WTC11 (cell line): ENCODE measurements around the gene PRUNE2. TPM values are rescaled to one million over a fixed set of nuclear protein-coding genes. Genes with fewer than 3 reads are reported as not detected.

Source experiments
- ATAC-seq: fragments of 200-7000 bp; cut with Tn5 transposase; 2 replicates; pipeline ENCODE4 v1.10.0; 2021; ENCODE audit warnings: mild to moderate bottlenecking, moderate library complexity
- CTCF ChIA-PET: fragments of 300-600 bp; sonication (Branson Sonifier 250); formaldehyde crosslinking; loops from one replicate; lab custom pipeline; 2021; ENCODE audit warnings: antibody characterized with exemption; lab: Charles Lee
- POLR2A ChIA-PET: fragments of 350-600 bp; sonication (Branson Sonifier 250); formaldehyde crosslinking; loops from one replicate; lab custom pipeline; 2021; ENCODE audit warnings: antibody characterized with exemption; lab: Charles Lee
- DNase-seq: peaks from one replicate; pipeline ENCODE4 v3.0.0; 2021; ENCODE audit warnings: low spot score
- H3K27ac Mint-ChIP-seq: 2 replicates; pipeline ENCODE4 v1.8.0; 2021; ENCODE audit warnings: mixed read lengths
- H3K27me3 Mint-ChIP-seq: 2 replicates; pipeline ENCODE4 v1.8.0; 2021; ENCODE audit warnings: low read depth, mild to moderate bottlenecking, moderate library complexity, mixed read lengths
- H3K36me3 Mint-ChIP-seq: 2 replicates; pipeline ENCODE4 v1.8.0; 2021; ENCODE audit warnings: mixed read lengths
- H3K4me1 Mint-ChIP-seq: 2 replicates; pipeline ENCODE4 v1.8.0; 2022; ENCODE audit warnings: mixed read lengths
- H3K4me3 Mint-ChIP-seq: 2 replicates; pipeline ENCODE4 v1.8.0; 2021; ENCODE audit warnings: mild to moderate bottlenecking, moderate library complexity, mixed read lengths
- H3K9me3 Mint-ChIP-seq: 2 replicates; pipeline ENCODE4 v1.8.0; 2021; ENCODE audit warnings: mixed read lengths
- ATF1 ChIP-seq: sonication (generic); formaldehyde crosslinking; IDR thresholded peaks from 2 replicates; pipeline ENCODE4 v1.8.1; 2023; ENCODE audit warnings: mild to moderate bottlenecking, moderate library complexity, missing genetic modification reagents
- GABPB1 ChIP-seq: sonication (generic); formaldehyde crosslinking; IDR thresholded peaks from 2 replicates; pipeline ENCODE4 v1.8.1; 2023; ENCODE audit warnings: mild to moderate bottlenecking, missing genetic modification reagents
- total RNA-seq: library from RNA; stranded (reverse); gene quantifications from 3 replicates; pipeline ENCODE4 v1.2.3, GENCODE V29; 2021
- TF ChIP-seq, protein P1 (sequence below): fragments of 250-450 bp; sonication (Bioruptor Pico); IDR thresholded peaks from 2 replicates; pipeline ENCODE4 v1.9.0; 2021; ENCODE audit warnings: mild to moderate bottlenecking
- TF ChIP-seq, protein P2 (sequence below): sonication (generic); formaldehyde crosslinking; IDR thresholded peaks from 2 replicates; pipeline ENCODE4 v1.8.1; 2023; ENCODE audit warnings: mild to moderate bottlenecking, missing genetic modification reagents, moderate library complexity
- TF ChIP-seq, protein P3 (sequence below): sonication (generic); formaldehyde crosslinking; IDR thresholded peaks from 2 replicates; pipeline ENCODE4 v1.8.1; 2023; ENCODE audit warnings: mild to moderate bottlenecking, missing genetic modification reagents, borderline replicate concordance
- TF ChIP-seq, protein P4 (sequence below): sonication (generic); formaldehyde crosslinking; IDR thresholded peaks from 2 replicates; pipeline ENCODE4 v1.8.0; 2023; ENCODE audit warnings: missing genetic modification reagents, mild to moderate bottlenecking, borderline replicate concordance
- TF ChIP-seq, protein P5 (sequence below): fragments of 200-600 bp; IDR thresholded peaks from 2 replicates; pipeline ENCODE4 v1.8.0; 2022; ENCODE audit warnings: antibody characterized with exemption
- TF ChIP-seq, protein P6 (sequence below): sonication (generic); formaldehyde crosslinking; conservative IDR thresholded peaks from 2 replicates; pipeline ENCODE4 v1.8.1; 2022; ENCODE audit warnings: mild to moderate bottlenecking, missing genetic modification reagents
- TF ChIP-seq, protein P7 (sequence below): sonication (generic); formaldehyde crosslinking; IDR thresholded peaks from 2 replicates; pipeline ENCODE4 v1.8.1; 2022; ENCODE audit warnings: missing genetic modification reagents, borderline replicate concordance

The PRUNE2 gene
- total RNA-seq, 1 experiment from 2014 or later, result 13.1 TPM

DNA sequence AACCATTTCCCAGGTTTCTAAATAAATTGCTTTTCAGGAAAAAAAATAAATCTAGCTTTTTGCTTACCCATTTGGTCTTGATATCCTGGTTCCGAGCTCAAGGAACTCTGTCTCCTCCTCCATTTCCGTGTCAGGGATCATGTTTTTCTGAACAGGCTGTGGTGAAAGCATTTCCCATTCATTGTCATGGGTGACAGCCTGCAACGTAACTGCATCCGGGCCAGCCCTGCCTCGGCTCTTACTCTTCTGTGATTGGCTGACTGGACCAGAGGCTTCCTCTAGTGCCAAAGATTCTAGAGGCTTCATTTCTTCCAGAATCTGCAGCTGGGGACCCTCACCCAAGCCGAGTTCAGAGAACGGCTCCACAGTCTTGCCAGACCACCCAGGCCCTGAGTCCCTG is 202.6 kb downstream of the PRUNE2 start (continued):
- TF ChIP-seq, protein P1, sequence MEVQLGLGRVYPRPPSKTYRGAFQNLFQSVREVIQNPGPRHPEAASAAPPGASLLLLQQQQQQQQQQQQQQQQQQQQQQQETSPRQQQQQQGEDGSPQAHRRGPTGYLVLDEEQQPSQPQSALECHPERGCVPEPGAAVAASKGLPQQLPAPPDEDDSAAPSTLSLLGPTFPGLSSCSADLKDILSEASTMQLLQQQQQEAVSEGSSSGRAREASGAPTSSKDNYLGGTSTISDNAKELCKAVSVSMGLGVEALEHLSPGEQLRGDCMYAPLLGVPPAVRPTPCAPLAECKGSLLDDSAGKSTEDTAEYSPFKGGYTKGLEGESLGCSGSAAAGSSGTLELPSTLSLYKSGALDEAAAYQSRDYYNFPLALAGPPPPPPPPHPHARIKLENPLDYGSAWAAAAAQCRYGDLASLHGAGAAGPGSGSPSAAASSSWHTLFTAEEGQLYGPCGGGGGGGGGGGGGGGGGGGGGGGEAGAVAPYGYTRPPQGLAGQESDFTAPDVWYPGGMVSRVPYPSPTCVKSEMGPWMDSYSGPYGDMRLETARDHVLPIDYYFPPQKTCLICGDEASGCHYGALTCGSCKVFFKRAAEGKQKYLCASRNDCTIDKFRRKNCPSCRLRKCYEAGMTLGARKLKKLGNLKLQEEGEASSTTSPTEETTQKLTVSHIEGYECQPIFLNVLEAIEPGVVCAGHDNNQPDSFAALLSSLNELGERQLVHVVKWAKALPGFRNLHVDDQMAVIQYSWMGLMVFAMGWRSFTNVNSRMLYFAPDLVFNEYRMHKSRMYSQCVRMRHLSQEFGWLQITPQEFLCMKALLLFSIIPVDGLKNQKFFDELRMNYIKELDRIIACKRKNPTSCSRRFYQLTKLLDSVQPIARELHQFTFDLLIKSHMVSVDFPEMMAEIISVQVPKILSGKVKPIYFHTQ (CRISPR knock-in tag), result no peak
- TF ChIP-seq, protein P2, sequence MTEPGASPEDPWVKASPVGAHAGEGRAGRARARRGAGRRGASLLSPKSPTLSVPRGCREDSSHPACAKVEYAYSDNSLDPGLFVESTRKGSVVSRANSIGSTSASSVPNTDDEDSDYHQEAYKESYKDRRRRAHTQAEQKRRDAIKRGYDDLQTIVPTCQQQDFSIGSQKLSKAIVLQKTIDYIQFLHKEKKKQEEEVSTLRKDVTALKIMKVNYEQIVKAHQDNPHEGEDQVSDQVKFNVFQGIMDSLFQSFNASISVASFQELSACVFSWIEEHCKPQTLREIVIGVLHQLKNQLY (CRISPR knock-in tag), result no peak

DNA sequence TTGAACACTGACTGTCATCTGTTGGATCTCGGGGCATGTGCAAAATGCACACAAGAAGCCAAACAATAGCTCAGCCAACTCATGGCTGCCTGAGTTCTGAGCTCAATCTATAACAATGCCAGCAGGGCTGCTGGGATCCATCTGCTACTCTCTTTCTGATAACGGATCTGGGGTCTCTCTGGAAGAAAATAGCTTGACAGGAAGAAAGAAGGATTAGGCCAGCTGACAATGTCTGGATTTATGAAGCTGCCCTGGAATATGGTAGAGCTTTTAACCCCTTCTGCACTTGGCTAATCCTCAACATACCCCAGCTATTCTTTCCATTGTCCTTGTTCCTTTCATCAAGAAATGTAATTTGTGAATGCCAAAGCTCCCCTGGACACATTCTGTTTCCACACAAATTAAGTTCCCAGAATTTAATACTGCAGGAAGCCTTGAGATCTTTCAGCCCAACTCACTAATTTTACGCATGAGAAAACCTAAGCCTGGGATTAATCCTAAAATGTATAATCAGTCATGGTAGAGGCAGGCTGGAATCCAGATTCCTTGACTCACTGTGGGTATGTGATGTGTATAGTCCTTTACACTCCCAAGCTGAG is 204.4 kb downstream of the PRUNE2 start:
- H3K27me3 Mint-ChIP-seq, result no peaks in the 10 kb centered on the region
- H3K4me1 Mint-ChIP-seq, result peaks cover 11% of the 10 kb centered on the region
- POLR2A ChIA-PET, result interaction anchor here (0.6 kb wide), 1 partner anchor 246 kb away, joined by 3 read pairs; no protein-coding TSS in a partner anchor
- CTCF ChIA-PET, result interaction anchor here (0.9 to 1.0 kb wide), 3 partner anchors 35 to 282 kb away, joined by 3 to 4 read pairs (median 3); no protein-coding TSS in a partner anchor
- H3K36me3 Mint-ChIP-seq, result no peaks in the 10 kb centered on the region
- no peak overlapping the region for H3K4me3 Mint-ChIP-seq
- DNase-seq, result no peak
- H3K27ac Mint-ChIP-seq, result no peak overlapping the region
- no peak for ATAC-seq
- no peaks in the 10 kb centered on the region for H3K9me3 Mint-ChIP-seq
- TF ChIP-seq, protein P3, sequence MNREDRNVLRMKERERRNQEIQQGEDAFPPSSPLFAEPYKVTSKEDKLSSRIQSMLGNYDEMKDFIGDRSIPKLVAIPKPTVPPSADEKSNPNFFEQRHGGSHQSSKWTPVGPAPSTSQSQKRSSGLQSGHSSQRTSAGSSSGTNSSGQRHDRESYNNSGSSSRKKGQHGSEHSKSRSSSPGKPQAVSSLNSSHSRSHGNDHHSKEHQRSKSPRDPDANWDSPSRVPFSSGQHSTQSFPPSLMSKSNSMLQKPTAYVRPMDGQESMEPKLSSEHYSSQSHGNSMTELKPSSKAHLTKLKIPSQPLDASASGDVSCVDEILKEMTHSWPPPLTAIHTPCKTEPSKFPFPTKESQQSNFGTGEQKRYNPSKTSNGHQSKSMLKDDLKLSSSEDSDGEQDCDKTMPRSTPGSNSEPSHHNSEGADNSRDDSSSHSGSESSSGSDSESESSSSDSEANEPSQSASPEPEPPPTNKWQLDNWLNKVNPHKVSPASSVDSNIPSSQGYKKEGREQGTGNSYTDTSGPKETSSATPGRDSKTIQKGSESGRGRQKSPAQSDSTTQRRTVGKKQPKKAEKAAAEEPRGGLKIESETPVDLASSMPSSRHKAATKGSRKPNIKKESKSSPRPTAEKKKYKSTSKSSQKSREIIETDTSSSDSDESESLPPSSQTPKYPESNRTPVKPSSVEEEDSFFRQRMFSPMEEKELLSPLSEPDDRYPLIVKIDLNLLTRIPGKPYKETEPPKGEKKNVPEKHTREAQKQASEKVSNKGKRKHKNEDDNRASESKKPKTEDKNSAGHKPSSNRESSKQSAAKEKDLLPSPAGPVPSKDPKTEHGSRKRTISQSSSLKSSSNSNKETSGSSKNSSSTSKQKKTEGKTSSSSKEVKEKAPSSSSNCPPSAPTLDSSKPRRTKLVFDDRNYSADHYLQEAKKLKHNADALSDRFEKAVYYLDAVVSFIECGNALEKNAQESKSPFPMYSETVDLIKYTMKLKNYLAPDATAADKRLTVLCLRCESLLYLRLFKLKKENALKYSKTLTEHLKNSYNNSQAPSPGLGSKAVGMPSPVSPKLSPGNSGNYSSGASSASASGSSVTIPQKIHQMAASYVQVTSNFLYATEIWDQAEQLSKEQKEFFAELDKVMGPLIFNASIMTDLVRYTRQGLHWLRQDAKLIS (CRISPR knock-in tag), result no peak

DNA sequence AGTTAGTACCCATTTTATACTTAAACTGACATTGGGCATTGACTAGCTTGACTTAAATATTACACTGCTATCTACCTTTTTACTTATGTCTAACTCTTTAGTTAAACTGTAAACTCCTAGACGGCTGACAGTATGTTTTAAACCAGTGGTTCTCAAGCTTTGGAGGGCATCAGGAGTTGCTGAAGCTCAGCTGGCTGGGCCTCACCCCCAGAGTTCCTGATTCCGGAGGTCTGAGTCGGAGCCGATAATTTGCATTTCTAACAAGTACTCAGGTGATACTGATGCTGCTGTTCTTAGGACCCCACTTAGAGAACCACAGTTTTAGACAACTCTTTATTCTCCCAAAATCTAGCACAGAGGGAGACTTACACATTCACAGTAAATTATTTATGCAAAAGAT is 205.0 kb downstream of the PRUNE2 start:
- no peak for DNase-seq
- ChIA-PET POLR2A (interaction anchor here (0.6 kb wide), 1 partner anchor 245 kb away, joined by 3 read pairs; no protein-coding TSS in a partner anchor), CTCF (interaction anchor here (0.9 to 1.0 kb wide), 4 partner anchors 35 to 307 kb away, joined by 3 to 4 read pairs (median 3); partner anchors contain the start of gene RFK)
- H3K27me3 Mint-ChIP-seq, result no peaks in the 10 kb centered on the region
- ATAC-seq, result no peak
- no peak overlapping the region for H3K27ac Mint-ChIP-seq
- H3K4me3 Mint-ChIP-seq, result no peak overlapping the region
- no peaks in the 10 kb centered on the region for H3K9me3 Mint-ChIP-seq
- H3K4me1 Mint-ChIP-seq, result peaks cover 11% of the 10 kb centered on the region
- no peaks in the 10 kb centered on the region for H3K36me3 Mint-ChIP-seq
- TF ChIP-seq, protein P4, sequence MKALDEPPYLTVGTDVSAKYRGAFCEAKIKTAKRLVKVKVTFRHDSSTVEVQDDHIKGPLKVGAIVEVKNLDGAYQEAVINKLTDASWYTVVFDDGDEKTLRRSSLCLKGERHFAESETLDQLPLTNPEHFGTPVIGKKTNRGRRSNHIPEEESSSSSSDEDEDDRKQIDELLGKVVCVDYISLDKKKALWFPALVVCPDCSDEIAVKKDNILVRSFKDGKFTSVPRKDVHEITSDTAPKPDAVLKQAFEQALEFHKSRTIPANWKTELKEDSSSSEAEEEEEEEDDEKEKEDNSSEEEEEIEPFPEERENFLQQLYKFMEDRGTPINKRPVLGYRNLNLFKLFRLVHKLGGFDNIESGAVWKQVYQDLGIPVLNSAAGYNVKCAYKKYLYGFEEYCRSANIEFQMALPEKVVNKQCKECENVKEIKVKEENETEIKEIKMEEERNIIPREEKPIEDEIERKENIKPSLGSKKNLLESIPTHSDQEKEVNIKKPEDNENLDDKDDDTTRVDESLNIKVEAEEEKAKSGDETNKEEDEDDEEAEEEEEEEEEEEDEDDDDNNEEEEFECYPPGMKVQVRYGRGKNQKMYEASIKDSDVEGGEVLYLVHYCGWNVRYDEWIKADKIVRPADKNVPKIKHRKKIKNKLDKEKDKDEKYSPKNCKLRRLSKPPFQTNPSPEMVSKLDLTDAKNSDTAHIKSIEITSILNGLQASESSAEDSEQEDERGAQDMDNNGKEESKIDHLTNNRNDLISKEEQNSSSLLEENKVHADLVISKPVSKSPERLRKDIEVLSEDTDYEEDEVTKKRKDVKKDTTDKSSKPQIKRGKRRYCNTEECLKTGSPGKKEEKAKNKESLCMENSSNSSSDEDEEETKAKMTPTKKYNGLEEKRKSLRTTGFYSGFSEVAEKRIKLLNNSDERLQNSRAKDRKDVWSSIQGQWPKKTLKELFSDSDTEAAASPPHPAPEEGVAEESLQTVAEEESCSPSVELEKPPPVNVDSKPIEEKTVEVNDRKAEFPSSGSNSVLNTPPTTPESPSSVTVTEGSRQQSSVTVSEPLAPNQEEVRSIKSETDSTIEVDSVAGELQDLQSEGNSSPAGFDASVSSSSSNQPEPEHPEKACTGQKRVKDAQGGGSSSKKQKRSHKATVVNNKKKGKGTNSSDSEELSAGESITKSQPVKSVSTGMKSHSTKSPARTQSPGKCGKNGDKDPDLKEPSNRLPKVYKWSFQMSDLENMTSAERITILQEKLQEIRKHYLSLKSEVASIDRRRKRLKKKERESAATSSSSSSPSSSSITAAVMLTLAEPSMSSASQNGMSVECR (CRISPR knock-in tag), result no peak
- TF ChIP-seq, protein P5, sequence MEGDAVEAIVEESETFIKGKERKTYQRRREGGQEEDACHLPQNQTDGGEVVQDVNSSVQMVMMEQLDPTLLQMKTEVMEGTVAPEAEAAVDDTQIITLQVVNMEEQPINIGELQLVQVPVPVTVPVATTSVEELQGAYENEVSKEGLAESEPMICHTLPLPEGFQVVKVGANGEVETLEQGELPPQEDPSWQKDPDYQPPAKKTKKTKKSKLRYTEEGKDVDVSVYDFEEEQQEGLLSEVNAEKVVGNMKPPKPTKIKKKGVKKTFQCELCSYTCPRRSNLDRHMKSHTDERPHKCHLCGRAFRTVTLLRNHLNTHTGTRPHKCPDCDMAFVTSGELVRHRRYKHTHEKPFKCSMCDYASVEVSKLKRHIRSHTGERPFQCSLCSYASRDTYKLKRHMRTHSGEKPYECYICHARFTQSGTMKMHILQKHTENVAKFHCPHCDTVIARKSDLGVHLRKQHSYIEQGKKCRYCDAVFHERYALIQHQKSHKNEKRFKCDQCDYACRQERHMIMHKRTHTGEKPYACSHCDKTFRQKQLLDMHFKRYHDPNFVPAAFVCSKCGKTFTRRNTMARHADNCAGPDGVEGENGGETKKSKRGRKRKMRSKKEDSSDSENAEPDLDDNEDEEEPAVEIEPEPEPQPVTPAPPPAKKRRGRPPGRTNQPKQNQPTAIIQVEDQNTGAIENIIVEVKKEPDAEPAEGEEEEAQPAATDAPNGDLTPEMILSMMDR, result no peak
- no peak for TF ChIP-seq ATF1
- TF ChIP-seq, protein P6, sequence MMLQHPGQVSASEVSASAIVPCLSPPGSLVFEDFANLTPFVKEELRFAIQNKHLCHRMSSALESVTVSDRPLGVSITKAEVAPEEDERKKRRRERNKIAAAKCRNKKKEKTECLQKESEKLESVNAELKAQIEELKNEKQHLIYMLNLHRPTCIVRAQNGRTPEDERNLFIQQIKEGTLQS (CRISPR knock-in tag), result no peak
- TF ChIP-seq GABPB1, result no peak
- TF ChIP-seq, protein P3 (CRISPR knock-in tag), result no peak
- TF ChIP-seq, protein P7, sequence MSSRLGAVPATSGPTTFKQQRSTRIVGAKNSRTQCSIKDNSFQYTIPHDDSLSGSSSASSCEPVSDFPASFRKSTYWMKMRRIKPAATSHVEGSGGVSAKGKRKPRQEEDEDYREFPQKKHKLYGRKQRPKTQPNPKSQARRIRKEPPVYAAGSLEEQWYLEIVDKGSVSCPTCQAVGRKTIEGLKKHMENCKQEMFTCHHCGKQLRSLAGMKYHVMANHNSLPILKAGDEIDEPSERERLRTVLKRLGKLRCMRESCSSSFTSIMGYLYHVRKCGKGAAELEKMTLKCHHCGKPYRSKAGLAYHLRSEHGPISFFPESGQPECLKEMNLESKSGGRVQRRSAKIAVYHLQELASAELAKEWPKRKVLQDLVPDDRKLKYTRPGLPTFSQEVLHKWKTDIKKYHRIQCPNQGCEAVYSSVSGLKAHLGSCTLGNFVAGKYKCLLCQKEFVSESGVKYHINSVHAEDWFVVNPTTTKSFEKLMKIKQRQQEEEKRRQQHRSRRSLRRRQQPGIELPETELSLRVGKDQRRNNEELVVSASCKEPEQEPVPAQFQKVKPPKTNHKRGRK (CRISPR knock-in tag), result no peak
